Astrocyte (in vitro differentiated cells and primary cell): ENCODE measurements around the gene TWF1. TPM values are rescaled to one million over a fixed set of nuclear protein-coding genes. Genes with fewer than 3 reads are reported as not detected.

Source experiments
- DNase-seq: peaks from one replicate; pipeline ENCODE4 v3.0.0-alpha.2; 2010; ENCODE audit warnings: low read depth
- FAIRE-seq: peaks from 2 replicates; lab custom pipeline; 2011; peaks lifted over from hg19 to GRCh38; lab: Jason Lieb, UNC
- H2AFZ ChIP-seq: 2 replicates; pipeline ENCODE4 v1.6.0; 2012; ENCODE audit warnings: low read depth, low read length, inconsistent platforms
- H3K27ac ChIP-seq: 2 replicates; pipeline ENCODE4 v1.5.1; 2011; ENCODE audit warnings: low read depth, low read length, inconsistent platforms
- H3K27me3 ChIP-seq: 2 replicates; pipeline ENCODE4 v1.6.0; 2011; ENCODE audit warnings: low read length, inconsistent platforms; ENCODE audit not compliant: insufficient read depth
- H3K36me3 ChIP-seq: 2 replicates; pipeline ENCODE4 v1.5.1; 2011; ENCODE audit warnings: low read length, inconsistent platforms; ENCODE audit not compliant: insufficient read depth
- H3K4me1 ChIP-seq: 2 replicates; pipeline ENCODE4 v1.5.1; 2011; ENCODE audit warnings: low read length, inconsistent platforms; ENCODE audit not compliant: insufficient read depth
- H3K4me2 ChIP-seq: 2 replicates; pipeline ENCODE4 v1.6.0; 2012; ENCODE audit warnings: low read length, inconsistent platforms
- H3K4me3 ChIP-seq: 2 replicates; pipeline ENCODE4 v1.5.1; 2011; ENCODE audit warnings: low read depth, mild to moderate bottlenecking, low read length, inconsistent platforms; ENCODE audit not compliant: insufficient read depth
- H3K79me2 ChIP-seq: 2 replicates; pipeline ENCODE4 v1.6.0; 2012; ENCODE audit warnings: mild to moderate bottlenecking, low read length, inconsistent platforms; ENCODE audit not compliant: insufficient read depth
- H3K9ac ChIP-seq: 2 replicates; pipeline ENCODE4 v1.6.0; 2012; ENCODE audit warnings: mild to moderate bottlenecking, low read length, inconsistent platforms
- H3K9me3 ChIP-seq: 2 replicates; pipeline ENCODE4 v1.5.1; 2012; ENCODE audit warnings: low read depth, mild to moderate bottlenecking, low read length, inconsistent platforms; ENCODE audit not compliant: insufficient read depth
- H4K20me1 ChIP-seq: 2 replicates; pipeline ENCODE4 v1.6.0; 2012; ENCODE audit warnings: low read length, inconsistent platforms; ENCODE audit not compliant: insufficient read depth
- H3K27ac Mint-ChIP-seq: one replicate; pipeline ENCODE4 v1.8.0; 2021; ENCODE audit warnings: mild to moderate bottlenecking, mixed read lengths; ENCODE audit not compliant: unreplicated experiment
- H3K27me3 Mint-ChIP-seq: one replicate; pipeline ENCODE4 v1.8.0; 2021; ENCODE audit warnings: low read depth, mixed read lengths; ENCODE audit not compliant: unreplicated experiment
- H3K36me3 Mint-ChIP-seq: one replicate; pipeline ENCODE4 v1.8.0; 2021; ENCODE audit warnings: low read depth, mixed read lengths; ENCODE audit not compliant: unreplicated experiment
- H3K4me1 Mint-ChIP-seq: one replicate; pipeline ENCODE4 v1.8.0; 2021; ENCODE audit warnings: low read depth, mixed read lengths; ENCODE audit not compliant: unreplicated experiment
- H3K4me3 Mint-ChIP-seq: one replicate; pipeline ENCODE4 v1.8.0; 2021; ENCODE audit warnings: mild to moderate bottlenecking, moderate library complexity, mixed read lengths; ENCODE audit not compliant: unreplicated experiment
- H3K9me3 Mint-ChIP-seq: one replicate; pipeline ENCODE4 v1.8.0; 2021; ENCODE audit warnings: mild to moderate bottlenecking, mixed read lengths; ENCODE audit not compliant: unreplicated experiment
- CTCF ChIP-seq: IDR thresholded peaks from 2 replicates; pipeline ENCODE4 v1.5.1; 2011; ENCODE audit warnings: low read depth, mild to moderate bottlenecking, inconsistent platforms, low read length, moderate library complexity; ENCODE audit not compliant: insufficient read depth
- EZH2 ChIP-seq: IDR thresholded peaks from 2 replicates; pipeline ENCODE4 v1.6.1; 2012; ENCODE audit warnings: mild to moderate bottlenecking, low read length, inconsistent platforms; ENCODE audit not compliant: insufficient read depth
- total RNA-seq: library from RNA; stranded (reverse); gene quantifications from 2 replicates; pipeline ENCODE4 v1.2.1, GENCODE V29; 2021

Gene TWF1
- total RNA-seq, 1 donor from 2014 or later: 105 TPM

- no peak overlapping the region for H3K9ac ChIP-seq
- H3K4me1 ChIP-seq: peaks cover 5% of the 10 kb centered on the region
- H3K27ac ChIP-seq: no peak overlapping the region
- Mint-ChIP-seq H3K36me3 (no peaks in the 10 kb centered on the region), H3K27ac (no peak overlapping the region), H3K27me3 (no peaks in the 10 kb centered on the region), H3K9me3 (no peaks in the 10 kb centered on the region), H3K4me1 (peaks cover 11% of the 10 kb centered on the region), H3K4me3 (no peak overlapping the region)
- TF ChIP-seq EZH2 (no peak), CTCF (no peak)
- no peaks in the 10 kb centered on the region for H3K27me3 ChIP-seq
- DNase-seq: no peak
- no peaks in the 10 kb centered on the region for H3K9me3 ChIP-seq
- H3K36me3 ChIP-seq: no peaks in the 10 kb centered on the region
- no peak for FAIRE-seq
- H3K79me2 ChIP-seq: peaks cover 2% of the 10 kb centered on the region
- H4K20me1 ChIP-seq: no peaks in the 10 kb centered on the region
- no peak overlapping the region for H3K4me3 ChIP-seq
- no peak overlapping the region for H3K4me2 ChIP-seq
- no peak overlapping the region for H2AFZ ChIP-seq
These were observed 26.5 kb upstream of the TWF1 start for GRCh38 chr12:43832463-43833168.

- no peak overlapping the region for H3K4me2 ChIP-seq
- peaks cover 12% of the 10 kb centered on the region for H3K4me1 Mint-ChIP-seq
- no peak for FAIRE-seq
These were observed 21.0 kb upstream of the TWF1 start for GRCh38 chr12:43827093-43827492.

More at GRCh38 chr12:43827093-43827492, 21.0 kb upstream of the TWF1 start:
- Histone ChIP-seq H3K36me3 (no peaks in the 10 kb centered on the region), H3K4me3 (no peak overlapping the region), H4K20me1 (no peaks in the 10 kb centered on the region), H3K9me3 (no peaks in the 10 kb centered on the region), H3K79me2 (no peaks in the 10 kb centered on the region), H3K27ac (no peak overlapping the region), H3K4me1 (no peaks in the 10 kb centered on the region), H2AFZ (no peak overlapping the region), H3K27me3 (no peaks in the 10 kb centered on the region), H3K9ac (no peak overlapping the region)
- Mint-ChIP-seq H3K27ac (no peak overlapping the region), H3K4me3 (no peak overlapping the region), H3K27me3 (no peaks in the 10 kb centered on the region), H3K9me3 (no peaks in the 10 kb centered on the region), H3K36me3 (no peaks in the 10 kb centered on the region)
- no peak for DNase-seq
- TF ChIP-seq CTCF (no peak), EZH2 (no peak)
